HCT116 (cell line): ENCODE measurements around the gene SPEN. TPM values are rescaled to one million over a fixed set of nuclear protein-coding genes. Genes with fewer than 3 reads are reported as not detected.

Experiments
- ATAC-seq: fragments of 200-7000 bp; cut with Tn5 transposase; 2 replicates; pipeline ENCODE4 v1.9.1; 2020; ENCODE audit warnings: mild to moderate bottlenecking, moderate library complexity
- BruUV-seq: library from RNA; stranded (reverse); fragments of 400-500 nt; replicated peaks from 2 replicates; lab custom pipeline; 2021; lab: Mats Ljungman, UMichigan
- CTCF ChIA-PET: fragments of 300-600 bp; sonication (Branson Sonifier 250); formaldehyde crosslinking; loops from one replicate; lab custom pipeline; 2021; ENCODE audit warnings: antibody characterized with exemption; lab: Charles Lee
- POLR2A ChIA-PET: fragments of 300-600, 350-600 bp; sonication (Branson Sonifier 250); formaldehyde crosslinking; loops from one replicate; lab custom pipeline; 2021; ENCODE audit warnings: antibody characterized with exemption; lab: Charles Lee
- RAD21 ChIA-PET, 2 experiments: fragments of 300-600 bp; sonication (Branson Sonifier 250); formaldehyde crosslinking; loops; one replicate each; lab custom pipeline; 2023; ENCODE audit warnings: low total read pairs in 2 of 2; ENCODE audit not compliant: uncharacterized antibody in 2 of 2, unreplicated experiment in 2 of 2, low non-redundant PET in 1 of 2; lab: Charles Lee
- DNase-seq: peaks from one replicate; pipeline ENCODE4 v3.0.0-alpha.2; 2010; ENCODE audit warnings: low read depth, low spot score
- H2AFZ ChIP-seq: fragments of 200-600 bp; shearing (Covaris generic), sonication (generic); 2 replicates; pipeline ENCODE4 v1.6.1; 2017; ENCODE audit warnings: low read depth, mixed run types, mixed read lengths, antibody characterized with exemption, low read length; ENCODE audit not compliant: poor library complexity, severe bottlenecking
- H3K27ac ChIP-seq: 2 replicates; pipeline ENCODE4 v1.5.1; 2012; ENCODE audit warnings: low read depth, low read length
- H3K27me3 ChIP-seq: fragments of 200-600 bp; sonication (generic); 2 replicates; pipeline ENCODE4 v1.6.1; 2016; ENCODE audit warnings: mixed run types, low read length, mixed read lengths; ENCODE audit not compliant: insufficient read depth
- H3K36me3 ChIP-seq, 2 experiments: fragments of 200-500 bp in 1 of 2; fragments of 200-600 bp in 1 of 2; sonication (Bioruptor generic) in 1 of 2; sonication (generic) in 1 of 2; 2 replicates each; pipeline versions ENCODE4 v1.5.1 to v1.6.1; 2014 to 2016; ENCODE audit warnings: low read length in 2 of 2, inconsistent platforms in 1 of 2, mixed read lengths in 1 of 2, mixed run types in 1 of 2; ENCODE audit not compliant: insufficient read depth in 2 of 2, control insufficient read depth in 1 of 2
- H3K4me1 ChIP-seq, 2 experiments: fragments of 200-600 bp in 1 of 2; sonication (generic) in 1 of 2; 2 replicates each; pipeline versions ENCODE4 v1.5.1 to v1.6.1; 2012 to 2017; ENCODE audit warnings: low read length in 2 of 2, inconsistent platforms in 1 of 2, mild to moderate bottlenecking in 1 of 2, mixed read lengths in 1 of 2, mixed run types in 1 of 2, moderate library complexity in 1 of 2; ENCODE audit not compliant: insufficient read depth in 2 of 2, control insufficient read depth in 1 of 2
- H3K4me2 ChIP-seq: fragments of 200-600 bp; sonication (generic); 2 replicates; pipeline ENCODE4 v1.6.1; 2017; ENCODE audit warnings: mixed run types, low read length, mixed read lengths
- H3K4me3 ChIP-seq, 2 experiments: fragments of 200-600 bp in 1 of 2; sonication (generic) in 1 of 2; replicated peaks in 1 of 2; 2 replicates each; pipeline ENCODE4 v1.5.1; 2011 to 2016; ENCODE audit warnings: low read length in 2 of 2, control low read depth in 1 of 2, low read depth in 1 of 2, mild to moderate bottlenecking in 1 of 2, mixed read lengths in 1 of 2, mixed run types in 1 of 2
- H3K79me2 ChIP-seq: fragments of 200-600 bp; sonication (generic); 2 replicates; pipeline ENCODE4 v1.6.1; 2017; ENCODE audit warnings: mild to moderate bottlenecking, mixed run types, low read length, moderate library complexity, mixed read lengths; ENCODE audit not compliant: insufficient read depth
- H3K9ac ChIP-seq: fragments of 200-600 bp; sonication (generic); 2 replicates; pipeline ENCODE4 v1.6.1; 2016; ENCODE audit warnings: low read length, mixed read lengths
- H3K9me2 ChIP-seq: fragments of 200-600 bp; sonication (generic), shearing (Covaris generic); 2 replicates; pipeline ENCODE4 v1.6.1; 2017; ENCODE audit warnings: mixed run types, mild to moderate bottlenecking, moderate library complexity; ENCODE audit not compliant: insufficient read depth
- H3K9me3 ChIP-seq, 2 experiments: fragments of 200-500 bp in 1 of 2; fragments of 200-600 bp in 1 of 2; sonication (Bioruptor generic) in 1 of 2; sonication (generic) in 1 of 2; 2 replicates each; pipeline ENCODE4 v1.6.1; 2014 to 2017; ENCODE audit warnings: low read length in 2 of 2, mixed read lengths in 2 of 2, inconsistent platforms in 1 of 2, low read depth in 1 of 2, mild to moderate bottlenecking in 1 of 2, mixed run types in 1 of 2, moderate library complexity in 1 of 2; ENCODE audit not compliant: control insufficient read depth in 1 of 2, insufficient read depth in 1 of 2
- H4K20me1 ChIP-seq: fragments of 200-600 bp; sonication (generic), shearing (Covaris generic); 2 replicates; pipeline ENCODE4 v1.6.1; 2017; ENCODE audit warnings: mixed run types, mild to moderate bottlenecking, moderate library complexity; ENCODE audit not compliant: insufficient read depth
- ATF3 ChIP-seq: IDR thresholded peaks from 2 replicates; pipeline ENCODE4 v1.6.1; 2012
- CBX3 ChIP-seq: IDR thresholded peaks from 2 replicates; pipeline ENCODE4 v1.6.1; 2012; ENCODE audit warnings: low read depth
- EGR1 ChIP-seq: IDR thresholded peaks from 2 replicates; pipeline ENCODE4 v1.6.1; 2012; ENCODE audit warnings: low read depth
- EZH2phosphoT487 ChIP-seq: fragments of 200-600 bp; IDR thresholded peaks from 2 replicates; pipeline ENCODE4 v1.6.1; 2018; ENCODE audit warnings: antibody characterized with exemption, borderline replicate concordance
- JUND ChIP-seq: IDR thresholded peaks from 2 replicates; pipeline ENCODE4 v1.6.1; 2012
- POLR2AphosphoS5 ChIP-seq: IDR thresholded peaks from 2 replicates; pipeline ENCODE4 v1.6.1; 2011; ENCODE audit warnings: mild to moderate bottlenecking, low read depth, low read length, moderate library complexity
- RAD21 ChIP-seq: IDR thresholded peaks from 2 replicates; pipeline ENCODE4 v1.6.1; 2012; ENCODE audit warnings: low read depth, mild to moderate bottlenecking
- SIN3A ChIP-seq: IDR thresholded peaks from 2 replicates; pipeline ENCODE4 v1.6.1; 2012; ENCODE audit warnings: low read depth
- SP1 ChIP-seq: IDR thresholded peaks from 2 replicates; pipeline ENCODE4 v1.6.1; 2012; ENCODE audit warnings: low read depth
- SRF ChIP-seq: IDR thresholded peaks from 2 replicates; pipeline ENCODE4 v1.6.1; 2012; ENCODE audit warnings: low read depth
- ZFX ChIP-seq: fragments of 450-650 bp; IDR thresholded peaks from 2 replicates; pipeline ENCODE4 v1.6.1; 2017
- ZNF274 ChIP-seq: fragments of 200-500 bp; sonication (Bioruptor generic); IDR thresholded peaks from 2 replicates; pipeline ENCODE4 v1.6.1; 2014; ENCODE audit warnings: mild to moderate bottlenecking, low read depth, low read length, inconsistent platforms
- intact Hi-C: fragments of 100-400 bp; cut with micrococcal nuclease; formaldehyde crosslinking; loops from 2 replicates; pipeline ENCODE4 v1.10.0; 2022
- total RNA-seq: library from RNA; stranded (reverse); gene quantifications from one replicate; pipeline ENCODE4 v1.2.1, GENCODE V29; 2021; ENCODE audit not compliant: unreplicated experiment
- TF ChIP-seq, protein P1 (sequence below): IDR thresholded peaks from 2 replicates; pipeline ENCODE4 v1.6.1; 2011; ENCODE audit warnings: mild to moderate bottlenecking, low read length, moderate library complexity; ENCODE audit not compliant: insufficient replicate concordance; ENCODE audit errors: extremely low read depth
- TF ChIP-seq, protein P2 (sequence below): IDR thresholded peaks from 2 replicates; pipeline ENCODE4 v1.6.1; 2012

Gene SPEN
- total RNA-seq, 1 experiment from 2014 or later: 58.6 TPM

DNA sequence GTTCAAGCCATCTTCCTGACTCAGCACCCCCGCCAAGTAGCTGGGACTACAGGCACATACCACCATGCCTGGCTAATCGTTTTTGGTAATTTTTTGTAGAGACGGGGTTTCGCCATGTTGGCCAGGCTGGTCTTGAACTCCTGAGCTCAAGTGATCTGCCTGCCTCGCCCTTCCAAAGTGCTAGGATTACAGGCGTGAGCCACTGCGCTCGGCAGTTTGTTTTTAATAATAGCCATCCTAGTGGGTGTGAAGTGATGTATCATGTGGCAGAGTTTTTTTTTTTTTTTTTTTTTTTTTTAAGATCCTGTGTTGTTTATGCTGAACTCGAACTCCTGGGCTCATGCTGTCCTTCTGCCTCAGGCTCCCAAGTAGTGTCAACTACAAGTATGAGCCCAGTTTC is 51.8 kb downstream of the SPEN start (continued):
- TF ChIP-seq ATF3 (no peak), EZH2phosphoT487 (no peak), ZNF274 (no peak), SRF (no peak), RAD21 (no peak), SIN3A (no peak)

DNA sequence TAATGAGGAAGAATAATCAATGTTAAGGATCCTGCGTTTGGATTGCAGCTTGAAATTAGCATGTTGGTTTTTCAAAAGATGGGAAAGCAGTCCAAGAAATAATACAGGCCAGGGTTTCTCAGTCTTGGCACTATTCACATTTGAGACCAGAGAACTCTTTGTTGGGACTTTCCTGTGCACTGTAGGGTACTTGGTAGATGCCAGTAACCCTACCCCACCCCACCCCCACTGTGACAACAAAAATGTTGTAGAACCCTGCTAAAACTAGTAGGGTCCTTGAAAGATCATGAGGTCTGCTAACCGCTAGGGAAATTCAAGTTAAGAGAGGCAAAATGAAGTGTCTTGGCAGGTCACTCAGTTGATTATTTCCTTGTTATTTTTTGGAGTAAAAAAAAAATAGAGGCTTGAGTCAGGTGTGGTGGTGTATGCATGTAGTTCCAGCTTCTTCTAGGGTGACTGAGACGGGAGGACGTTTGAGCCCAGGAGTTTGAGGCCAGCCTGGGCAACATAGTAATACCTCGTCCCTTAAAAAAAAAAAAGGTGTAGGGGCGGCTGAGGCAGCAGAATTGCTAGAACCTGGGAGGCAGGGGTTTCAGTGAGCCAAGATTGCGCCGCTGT is 53.3 kb downstream of the SPEN start:
- peaks cover 99% of the 10 kb centered on the region for H3K79me2 ChIP-seq
- ATAC-seq: no peak
- H3K9ac ChIP-seq: no peak overlapping the region
- H3K9me2 ChIP-seq: no peaks in the 10 kb centered on the region
- H3K4me1 ChIP-seq: peaks cover 0 to 11% of the 10 kb centered on the region in 2 experiments; a peak in 2 of 4 replicates
- BruUV-seq: no TSS peak
- no peak for DNase-seq
- no peaks in the 10 kb centered on the region for H3K9me3 ChIP-seq
- POLR2A ChIA-PET: no interaction called here
- H3K27ac ChIP-seq: no peak overlapping the region
- CTCF ChIA-PET: no interaction called here
- H4K20me1 ChIP-seq: peaks cover 20% of the 10 kb centered on the region; the same call in 1 of the 2 replicates
- no peak overlapping the region for H3K4me3 ChIP-seq
- intact Hi-C loops: no loop called here
- H3K36me3 ChIP-seq: peaks cover 0 to 3% of the 10 kb centered on the region in 2 experiments; a peak in 1 of 4 replicates
- TF ChIP-seq POLR2AphosphoS5: no peak
- TF ChIP-seq JUND: no peak
- TF ChIP-seq CBX3: no peak
- no peak overlapping the region for H3K4me2 ChIP-seq
- no peak overlapping the region for H2AFZ ChIP-seq
- H3K27me3 ChIP-seq: no peaks in the 10 kb centered on the region
- RAD21 ChIA-PET: no interaction called here

- Histone ChIP-seq H3K9me3 (no peaks in the 10 kb centered on the region), H3K4me1 (peaks cover 0 to 4% of the 10 kb centered on the region in 2 experiments; a peak in 2 of 4 replicates), H3K4me3 (no peak overlapping the region), H2AFZ (no peak overlapping the region), H3K27ac (no peak overlapping the region), H3K27me3 (no peaks in the 10 kb centered on the region), H4K20me1 (peaks cover 16% of the 10 kb centered on the region; the same call in 1 of the 2 replicates), H3K36me3 (peaks cover 0 to 3% of the 10 kb centered on the region in 2 experiments; a peak in 2 of 4 replicates), H3K4me2 (no peak overlapping the region), H3K79me2 (peaks cover 99% of the 10 kb centered on the region), H3K9me2 (no peaks in the 10 kb centered on the region), H3K9ac (no peak overlapping the region)
- DNase-seq (no peak), ATAC-seq (no peak)
- intact Hi-C loops: no loop called here
- POLR2A ChIA-PET: no interaction called here
- TF ChIP-seq SRF (no peak), EGR1 (no peak), EZH2phosphoT487 (no peak), SIN3A (no peak), ZFX (no peak), SP1 (no peak), POLR2AphosphoS5 (no peak), JUND (no peak)
- TF ChIP-seq, protein P1, sequence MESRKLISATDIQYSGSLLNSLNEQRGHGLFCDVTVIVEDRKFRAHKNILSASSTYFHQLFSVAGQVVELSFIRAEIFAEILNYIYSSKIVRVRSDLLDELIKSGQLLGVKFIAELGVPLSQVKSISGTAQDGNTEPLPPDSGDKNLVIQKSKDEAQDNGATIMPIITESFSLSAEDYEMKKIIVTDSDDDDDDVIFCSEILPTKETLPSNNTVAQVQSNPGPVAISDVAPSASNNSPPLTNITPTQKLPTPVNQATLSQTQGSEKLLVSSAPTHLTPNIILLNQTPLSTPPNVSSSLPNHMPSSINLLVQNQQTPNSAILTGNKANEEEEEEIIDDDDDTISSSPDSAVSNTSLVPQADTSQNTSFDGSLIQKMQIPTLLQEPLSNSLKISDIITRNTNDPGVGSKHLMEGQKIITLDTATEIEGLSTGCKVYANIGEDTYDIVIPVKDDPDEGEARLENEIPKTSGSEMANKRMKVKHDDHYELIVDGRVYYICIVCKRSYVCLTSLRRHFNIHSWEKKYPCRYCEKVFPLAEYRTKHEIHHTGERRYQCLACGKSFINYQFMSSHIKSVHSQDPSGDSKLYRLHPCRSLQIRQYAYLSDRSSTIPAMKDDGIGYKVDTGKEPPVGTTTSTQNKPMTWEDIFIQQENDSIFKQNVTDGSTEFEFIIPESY: no peak
- TF ChIP-seq, protein P2, sequence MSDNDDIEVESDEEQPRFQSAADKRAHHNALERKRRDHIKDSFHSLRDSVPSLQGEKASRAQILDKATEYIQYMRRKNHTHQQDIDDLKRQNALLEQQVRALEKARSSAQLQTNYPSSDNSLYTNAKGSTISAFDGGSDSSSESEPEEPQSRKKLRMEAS: no peak
- CTCF ChIA-PET: no interaction called here
- RAD21 ChIA-PET: no interaction called here
- no TSS peak for BruUV-seq
Measured at GRCh38 chr1:15902882-15903281, 55.4 kb downstream of the SPEN start.
